GM12878 (cell line): ENCODE results near the gene PHLPP1.

Source experiments
- ESRRA ChIP-seq: IDR thresholded peaks from 2 replicates; pipeline ENCODE4 v1.6.1; 2012; ENCODE audit warnings: mild to moderate bottlenecking, low read length, improper control_type of control experiment
- POLR2A ChIP-seq: IDR thresholded peaks from 2 replicates; pipeline ENCODE4 v1.6.1; 2011; ENCODE audit warnings: low read depth, mild to moderate bottlenecking, low read length
- RAD21 ChIP-seq: IDR thresholded peaks from 2 replicates; pipeline ENCODE4 v1.6.1; 2011; ENCODE audit warnings: mild to moderate bottlenecking, low read depth, low read length, moderate library complexity; ENCODE audit not compliant: insufficient read depth
- RFX5 ChIP-seq: IDR thresholded peaks from 2 replicates; pipeline ENCODE4 v1.6.1; 2011; ENCODE audit warnings: low read depth, low read length, improper control_type of control experiment
- SRF ChIP-seq, 2 experiments: IDR thresholded peaks; 2 replicates each; pipeline ENCODE4 v1.6.1; 2011; ENCODE audit warnings: low read depth in 2 of 2, low read length in 2 of 2, mild to moderate bottlenecking in 1 of 2, moderate library complexity in 1 of 2
- ZNF24 ChIP-seq: fragments of 450-650 bp; IDR thresholded peaks from 2 replicates; pipeline ENCODE4 v1.6.1; 2017; ENCODE audit warnings: antibody characterized with exemption, mild to moderate bottlenecking
- TF ChIP-seq, protein P1 (sequence below), 3 experiments: IDR thresholded peaks in 2 of 3; conservative IDR thresholded peaks in 1 of 3; 2 replicates each; pipeline ENCODE4 v1.5.1; 2011; ENCODE audit warnings: low read depth in 3 of 3, low read length in 3 of 3, mild to moderate bottlenecking in 3 of 3, control low read depth in 2 of 3, moderate library complexity in 2 of 3, inconsistent platforms in 1 of 3, mixed read lengths in 1 of 3; ENCODE audit not compliant: control insufficient read depth in 2 of 3, insufficient read depth in 1 of 3; ENCODE audit errors: extremely low read depth in 1 of 3
- TF ChIP-seq, protein P2 (sequence below): fragments of 450-650 bp; IDR thresholded peaks from 2 replicates; pipeline ENCODE4 v1.6.1; 2016; ENCODE audit warnings: mild to moderate bottlenecking, moderate library complexity, borderline replicate concordance

GRCh38 chr18:62954366-62954765 lies 239.0 kb downstream of the PHLPP1 start:
- TF ChIP-seq RAD21: no peak
- TF ChIP-seq, protein P1, sequence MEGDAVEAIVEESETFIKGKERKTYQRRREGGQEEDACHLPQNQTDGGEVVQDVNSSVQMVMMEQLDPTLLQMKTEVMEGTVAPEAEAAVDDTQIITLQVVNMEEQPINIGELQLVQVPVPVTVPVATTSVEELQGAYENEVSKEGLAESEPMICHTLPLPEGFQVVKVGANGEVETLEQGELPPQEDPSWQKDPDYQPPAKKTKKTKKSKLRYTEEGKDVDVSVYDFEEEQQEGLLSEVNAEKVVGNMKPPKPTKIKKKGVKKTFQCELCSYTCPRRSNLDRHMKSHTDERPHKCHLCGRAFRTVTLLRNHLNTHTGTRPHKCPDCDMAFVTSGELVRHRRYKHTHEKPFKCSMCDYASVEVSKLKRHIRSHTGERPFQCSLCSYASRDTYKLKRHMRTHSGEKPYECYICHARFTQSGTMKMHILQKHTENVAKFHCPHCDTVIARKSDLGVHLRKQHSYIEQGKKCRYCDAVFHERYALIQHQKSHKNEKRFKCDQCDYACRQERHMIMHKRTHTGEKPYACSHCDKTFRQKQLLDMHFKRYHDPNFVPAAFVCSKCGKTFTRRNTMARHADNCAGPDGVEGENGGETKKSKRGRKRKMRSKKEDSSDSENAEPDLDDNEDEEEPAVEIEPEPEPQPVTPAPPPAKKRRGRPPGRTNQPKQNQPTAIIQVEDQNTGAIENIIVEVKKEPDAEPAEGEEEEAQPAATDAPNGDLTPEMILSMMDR (IDR thresholded peaks at IDR 0.05 in 2 of 3, conservative IDR thresholded peaks at IDR 0.05 in 1 of 3; ENCODE audit: control insufficient read depth in 2 of 3, extremely low read depth in 1 of 3, insufficient read depth in 1 of 3, low read depth in 3 of 3, low read length in 3 of 3): no peak
- no peak for TF ChIP-seq POLR2A
- TF ChIP-seq, protein P2, sequence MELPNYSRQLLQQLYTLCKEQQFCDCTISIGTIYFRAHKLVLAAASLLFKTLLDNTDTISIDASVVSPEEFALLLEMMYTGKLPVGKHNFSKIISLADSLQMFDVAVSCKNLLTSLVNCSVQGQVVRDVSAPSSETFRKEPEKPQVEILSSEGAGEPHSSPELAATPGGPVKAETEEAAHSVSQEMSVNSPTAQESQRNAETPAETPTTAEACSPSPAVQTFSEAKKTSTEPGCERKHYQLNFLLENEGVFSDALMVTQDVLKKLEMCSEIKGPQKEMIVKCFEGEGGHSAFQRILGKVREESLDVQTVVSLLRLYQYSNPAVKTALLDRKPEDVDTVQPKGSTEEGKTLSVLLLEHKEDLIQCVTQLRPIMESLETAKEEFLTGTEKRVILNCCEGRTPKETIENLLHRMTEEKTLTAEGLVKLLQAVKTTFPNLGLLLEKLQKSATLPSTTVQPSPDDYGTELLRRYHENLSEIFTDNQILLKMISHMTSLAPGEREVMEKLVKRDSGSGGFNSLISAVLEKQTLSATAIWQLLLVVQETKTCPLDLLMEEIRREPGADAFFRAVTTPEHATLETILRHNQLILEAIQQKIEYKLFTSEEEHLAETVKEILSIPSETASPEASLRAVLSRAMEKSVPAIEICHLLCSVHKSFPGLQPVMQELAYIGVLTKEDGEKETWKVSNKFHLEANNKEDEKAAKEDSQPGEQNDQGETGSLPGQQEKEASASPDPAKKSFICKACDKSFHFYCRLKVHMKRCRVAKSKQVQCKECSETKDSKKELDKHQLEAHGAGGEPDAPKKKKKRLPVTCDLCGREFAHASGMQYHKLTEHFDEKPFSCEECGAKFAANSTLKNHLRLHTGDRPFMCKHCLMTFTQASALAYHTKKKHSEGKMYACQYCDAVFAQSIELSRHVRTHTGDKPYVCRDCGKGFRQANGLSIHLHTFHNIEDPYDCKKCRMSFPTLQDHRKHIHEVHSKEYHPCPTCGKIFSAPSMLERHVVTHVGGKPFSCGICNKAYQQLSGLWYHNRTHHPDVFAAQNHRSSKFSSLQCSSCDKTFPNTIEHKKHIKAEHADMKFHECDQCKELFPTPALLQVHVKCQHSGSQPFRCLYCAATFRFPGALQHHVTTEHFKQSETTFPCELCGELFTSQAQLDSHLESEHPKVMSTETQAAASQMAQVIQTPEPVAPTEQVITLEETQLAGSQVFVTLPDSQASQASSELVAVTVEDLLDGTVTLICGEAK: no peak
- TF ChIP-seq ESRRA: no peak
- TF ChIP-seq RFX5: no peak
- TF ChIP-seq ZNF24: no peak
- no peak for TF ChIP-seq SRF (IDR thresholded peaks at IDR 0.05; ENCODE audit: low read depth in 2 of 2, low read length in 2 of 2)
